GM19238 (cell line): ENCODE data around the gene C6orf120.

Experiments
- DNase-seq: peaks from one replicate; pipeline ENCODE4 v3.0.0; 2011; ENCODE audit warnings: low spot score; ENCODE audit not compliant: insufficient read length

The C6orf120 gene

GRCh38 chr6:169724494-169725124 lies 22.7 kb downstream of the C6orf120 start, which contains the start of gene PHF10:
Gene PHF10, minus strand, starts transcription at chr6:169724500. Its CDS starts 569 bp downstream, at chr6:169723931.
- DNase-seq = peak; percentile 58

GRCh38 chr6:169725125-169726048 lies 23.5 kb downstream of the C6orf120 start:
- DNase-seq = no peak

- no peak for DNase-seq
These were observed 24.1 kb downstream of the C6orf120 start for GRCh38 chr6:169726049-169726400.

GRCh38 chr6:169726963-169727362 lies 25.0 kb downstream of the C6orf120 start:
- no peak for DNase-seq

- no peak for DNase-seq
These were observed 28.0 kb downstream of the C6orf120 start for GRCh38 chr6:169729961-169730360.

GRCh38 chr6:169738204-169738975 lies 36.5 kb downstream of the C6orf120 start:
- DNase-seq = no peak

GRCh38 chr6:169738976-169739529 lies 37.1 kb downstream of the C6orf120 start:
- DNase-seq = no peak

GRCh38 chr6:169741344-169741743 lies 39.4 kb downstream of the C6orf120 start:
- no peak for DNase-seq

GRCh38 chr6:169745405-169745804 lies 43.5 kb downstream of the C6orf120 start:
- DNase-seq = no peak

- no peak for DNase-seq
These were observed 44.6 kb downstream of the C6orf120 start for GRCh38 chr6:169746556-169746955.

GRCh38 chr6:169751242-169752073 lies 49.5 kb downstream of the C6orf120 start, which contains the start of the genes DYNLT2 and ERMARD:
Gene DYNLT2, minus strand, starts transcription at chr6:169751572. Its CDS starts 114 bp downstream, at chr6:169751458.
Gene ERMARD, plus strand, starts transcription at chr6:169751622. Its CDS starts 36 bp downstream, at chr6:169751658.
- peak; percentile 86 for DNase-seq

- no peak for DNase-seq
These were observed 50.2 kb downstream of the C6orf120 start for GRCh38 chr6:169752074-169752623.
